Uterus (tissue), 2 donors: Measurements from ENCODE around the gene HSD11B1L.

ENCODE experiments used
- CTCF ChIP-seq, 4 experiments: fragments of 200-600 bp in 2 of 4; fragments of 450-650 bp in 2 of 4; sonication (generic) in 2 of 4; IDR thresholded peaks; one replicate each; pipeline ENCODE4 v1.5.1; 2016 to 2019; ENCODE audit warnings: antibody characterized with exemption in 4 of 4, mild to moderate bottlenecking in 2 of 4, moderate library complexity in 1 of 4
- POLR2A ChIP-seq, 2 donors: fragments of 450-650 bp; IDR thresholded peaks; one replicate each; pipeline ENCODE4 v1.6.1; 2016; ENCODE audit warnings: antibody characterized with exemption in 2 of 2, mild to moderate bottlenecking in 1 of 2, moderate library complexity in 1 of 2

- TF ChIP-seq POLR2A (IDR thresholded peaks at IDR 0.05) (no peak), CTCF (IDR thresholded peaks at IDR 0.05) (no peak)
Measured at GRCh38 chr19:5632241-5632612, 48.6 kb upstream of the HSD11B1L start.
